ENCODE results near the gene SUGCT. TPM values are rescaled to one million over a fixed set of nuclear protein-coding genes. Genes with fewer than 3 reads are reported as not detected.

SUGCT gene
- total RNA-seq, 1 donor from 2014 or later, result 4.4 TPM

- H3K4me3 ChIP-seq (ENCODE audit: low read depth, low read length), result no peak overlapping the region
- no peak for TF ChIP-seq CTCF (conservative IDR thresholded peaks at IDR 0.05; ENCODE audit: low read depth, low read length)
- no peak for DNase-seq (ENCODE audit: low read depth)
Observed at GRCh38 chr7:40525764-40526163, 391.0 kb downstream of the SUGCT start.

DNA sequence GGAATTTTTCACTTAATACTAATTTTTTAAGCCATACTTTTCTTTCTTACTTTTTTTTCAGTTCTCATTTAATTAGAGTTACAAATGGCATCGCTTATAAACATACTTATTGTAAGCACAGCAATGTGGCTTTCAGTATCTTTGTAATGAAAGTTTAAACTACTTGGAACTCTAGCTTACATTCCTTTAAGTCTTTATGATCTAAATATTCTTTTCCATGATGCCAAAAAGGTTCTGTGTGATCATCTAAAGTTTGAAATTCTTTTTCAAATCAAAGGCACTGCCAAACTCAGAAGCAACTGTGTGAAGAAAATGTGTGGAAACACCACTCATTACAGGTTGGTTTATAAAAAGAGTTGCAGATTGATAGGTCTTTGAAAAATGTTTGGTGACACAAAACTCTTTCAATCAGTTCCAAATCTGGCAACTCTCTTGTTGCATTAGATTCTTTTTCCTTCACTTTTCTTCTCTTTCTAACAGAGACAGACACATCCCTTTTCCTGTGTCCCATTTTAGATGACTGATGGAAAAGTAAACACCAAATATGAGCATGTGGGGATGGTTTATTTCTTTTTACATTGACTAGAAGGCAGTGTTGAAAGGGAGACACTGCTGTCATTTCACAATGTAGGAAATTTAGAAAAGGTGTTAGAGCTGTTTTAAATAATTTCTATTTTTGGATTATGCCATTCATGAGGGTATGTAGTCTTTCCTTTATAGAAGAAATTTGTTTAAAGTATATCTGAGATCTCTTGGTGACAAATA is 392.3 kb downstream of the SUGCT start:
- DNase-seq (ENCODE audit: low read depth), result no peak
- H3K4me3 ChIP-seq (ENCODE audit: low read depth, low read length), result no peak overlapping the region

GRCh38 chr7:40527723-40528122 is 392.9 kb downstream of the SUGCT start:
- no peak overlapping the region for H3K4me3 ChIP-seq (ENCODE audit: low read depth, low read length)
- no peak for DNase-seq (ENCODE audit: low read depth)
- peak; percentile 25 for TF ChIP-seq CTCF (conservative IDR thresholded peaks at IDR 0.05; ENCODE audit: low read depth, low read length)

More for the DNA sequence above, 392.3 kb downstream of the SUGCT start:
- TF ChIP-seq CTCF (conservative IDR thresholded peaks at IDR 0.05; ENCODE audit: low read depth, low read length), result no peak

DNA sequence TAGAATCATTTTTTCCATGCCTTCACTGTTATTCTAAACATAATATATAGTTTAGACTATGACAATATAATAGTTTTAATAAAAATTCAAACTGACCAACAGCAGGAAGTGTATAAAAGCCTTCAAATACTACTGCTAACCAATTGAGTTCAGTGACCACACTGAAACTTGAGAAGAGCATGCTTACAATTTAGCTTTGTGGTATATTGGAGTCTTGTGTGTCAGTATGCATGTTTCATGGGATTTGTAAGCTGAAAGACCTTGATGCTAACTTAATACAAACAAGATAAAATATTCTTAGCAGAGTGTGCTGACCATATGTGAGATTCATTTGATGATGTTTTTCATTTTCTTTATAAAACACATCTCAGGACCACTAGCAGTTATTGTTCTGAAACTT is 395.5 kb downstream of the SUGCT start:
- H3K4me3 ChIP-seq (ENCODE audit: low read depth, low read length), result no peak overlapping the region
- DNase-seq (ENCODE audit: low read depth), result no peak
- no peak for TF ChIP-seq CTCF (conservative IDR thresholded peaks at IDR 0.05; ENCODE audit: low read depth, low read length)

- TF ChIP-seq CTCF (conservative IDR thresholded peaks at IDR 0.05; ENCODE audit: low read depth, low read length), result no peak
- no peak for DNase-seq (ENCODE audit: low read depth)
- H3K4me3 ChIP-seq (ENCODE audit: low read depth, low read length), result no peak overlapping the region
Observed at GRCh38 chr7:40531956-40532355, 397.2 kb downstream of the SUGCT start.

DNA sequence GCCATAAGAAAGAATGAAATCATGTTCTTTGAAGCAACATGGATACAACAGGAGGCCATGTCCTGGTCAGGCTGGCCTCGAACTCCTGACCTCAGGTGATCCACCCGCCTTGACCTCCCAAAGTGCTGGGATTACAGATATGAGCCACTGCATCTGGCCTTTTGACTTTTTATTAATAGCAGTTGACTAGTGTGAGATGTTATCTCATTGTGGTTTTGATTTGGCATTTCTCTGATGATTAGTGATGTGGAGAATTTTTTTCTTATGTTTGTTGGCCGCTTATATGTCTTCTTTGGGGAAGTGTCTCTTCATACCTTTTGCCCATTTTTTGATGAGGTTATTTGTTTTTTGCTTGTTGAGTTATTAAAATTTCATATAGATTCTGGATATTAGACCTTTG is 400.9 kb downstream of the SUGCT start:
- no peak for TF ChIP-seq CTCF (conservative IDR thresholded peaks at IDR 0.05; ENCODE audit: low read depth, low read length)
- no peak for DNase-seq (ENCODE audit: low read depth)
- no peak overlapping the region for H3K4me3 ChIP-seq (ENCODE audit: low read depth, low read length)

GRCh38 chr7:40536421-40536820 is 401.6 kb downstream of the SUGCT start:
- no peak for DNase-seq (ENCODE audit: low read depth)
- no peak for TF ChIP-seq CTCF (conservative IDR thresholded peaks at IDR 0.05; ENCODE audit: low read depth, low read length)
- no peak overlapping the region for H3K4me3 ChIP-seq (ENCODE audit: low read depth, low read length)
